ENCODE results near the gene PLCB3. TPM values are rescaled to one million over a fixed set of nuclear protein-coding genes. Genes with fewer than 3 reads are reported as not detected.

PLCB3 gene
- total RNA-seq, 2 donors from 2014 or later: 13.9 to 16.4 TPM

GRCh38 chr11:64281957-64282770 is 30.8 kb downstream of the PLCB3 start:
- Mint-ChIP-seq H3K27ac (no peak overlapping the region), H3K27me3 (no peaks in the 10 kb centered on the region), H3K4me1 (ENCODE audit: low read depth in 2 of 2) (peaks cover 14 to 21% of the 10 kb centered on the region in 2 donors), H3K4me3 (no peak overlapping the region), H3K9me3 (no peaks in the 10 kb centered on the region), H3K36me3 (no peaks in the 10 kb centered on the region)
- ATAC-seq: no peak
- DNase-seq (ENCODE audit: low spot score): no peak

GRCh38 chr11:64283092-64283491 is 31.8 kb downstream of the PLCB3 start:
- Mint-ChIP-seq H3K27ac (no peak overlapping the region), H3K4me3 (peak overlapping the region; percentile 66)

GRCh38 chr11:64284048-64284961 is 33.0 kb downstream of the PLCB3 start, which contains the start of gene BAD:
Gene BAD (minus strand): TSS chr11:64284665. CDS start chr11:64284368, 297 bp downstream.
- Mint-ChIP-seq H3K36me3 (no peaks in the 10 kb centered on the region), H3K27me3 (no peaks in the 10 kb centered on the region), H3K9me3 (no peaks in the 10 kb centered on the region), H3K27ac (peak within 1 kb of the TSS; percentile 82 to 83), H3K4me1 (ENCODE audit: low read depth in 2 of 2) (peaks cover 14 to 22% of the 10 kb centered on the region in 2 donors), H3K4me3 (peak within 1 kb of the TSS; percentile 85)
- ATAC-seq: peak; percentile 91 to 92
- peak; percentile 94 for DNase-seq (ENCODE audit: low spot score)

More at GRCh38 chr11:64283092-64283491, 31.8 kb downstream of the PLCB3 start:
- H3K27me3 Mint-ChIP-seq: no peaks in the 10 kb centered on the region
- DNase-seq (ENCODE audit: low spot score) (no peak), ATAC-seq (no peak)
- H3K9me3 Mint-ChIP-seq: no peaks in the 10 kb centered on the region
- peaks cover 14 to 22% of the 10 kb centered on the region in 2 donors for H3K4me1 Mint-ChIP-seq (ENCODE audit: low read depth in 2 of 2)
- no peaks in the 10 kb centered on the region for H3K36me3 Mint-ChIP-seq

GRCh38 chr11:64284962-64285884 is 33.9 kb downstream of the PLCB3 start, which contains the start of gene GPR137:
Gene GPR137 (plus strand): TSS chr11:64285848. CDS start chr11:64286525, 677 bp downstream.
- Mint-ChIP-seq H3K4me1 (ENCODE audit: low read depth in 2 of 2) (peaks cover 14 to 22% of the 10 kb centered on the region in 2 donors), H3K27ac (peak within 1 kb of the TSS; percentile 82 to 83), H3K36me3 (no peaks in the 10 kb centered on the region), H3K27me3 (no peaks in the 10 kb centered on the region), H3K9me3 (no peaks in the 10 kb centered on the region), H3K4me3 (peak within 1 kb of the TSS; percentile 85)
- ATAC-seq (peak; percentile 78 to 85), DNase-seq (ENCODE audit: low spot score) (peak; percentile 93)

GRCh38 chr11:64285885-64286800 is 34.8 kb downstream of the PLCB3 start:
- ATAC-seq (no peak), DNase-seq (ENCODE audit: low spot score) (no peak)
- H3K4me3 Mint-ChIP-seq: peak overlapping the region; percentile 84
- H3K4me1 Mint-ChIP-seq (ENCODE audit: low read depth in 2 of 2): peaks cover 19 to 24% of the 10 kb centered on the region in 2 donors
- H3K9me3 Mint-ChIP-seq: no peaks in the 10 kb centered on the region
- peaks cover 6 to 8% of the 10 kb centered on the region in 2 donors for H3K27me3 Mint-ChIP-seq
- peak overlapping the region; percentile 82 for H3K27ac Mint-ChIP-seq
- H3K36me3 Mint-ChIP-seq: no peaks in the 10 kb centered on the region

GRCh38 chr11:64286801-64287159 is 35.5 kb downstream of the PLCB3 start:
- no peak for ATAC-seq
- peaks cover 6 to 8% of the 10 kb centered on the region in 2 donors for H3K27me3 Mint-ChIP-seq

GRCh38 chr11:64287676-64288352 is 36.5 kb downstream of the PLCB3 start:
- Mint-ChIP-seq H3K4me3 (no peak overlapping the region), H3K9me3 (no peaks in the 10 kb centered on the region), H3K27ac (no peak overlapping the region), H3K36me3 (no peaks in the 10 kb centered on the region), H3K4me1 (ENCODE audit: low read depth in 2 of 2) (peaks cover 18 to 19% of the 10 kb centered on the region in 2 donors), H3K27me3 (peaks cover 10 to 11% of the 10 kb centered on the region in 2 donors)
- ATAC-seq (no peak), DNase-seq (ENCODE audit: low spot score) (no peak)

More at GRCh38 chr11:64286801-64287159, 35.5 kb downstream of the PLCB3 start:
- Mint-ChIP-seq H3K4me3 (peak overlapping the region; percentile 84), H3K27ac (peak overlapping the region; percentile 73 to 82), H3K4me1 (ENCODE audit: low read depth in 2 of 2) (peaks cover 19% of the 10 kb centered on the region in 2 donors), H3K9me3 (no peaks in the 10 kb centered on the region), H3K36me3 (no peaks in the 10 kb centered on the region)
- DNase-seq (ENCODE audit: low spot score): no peak

DNA sequence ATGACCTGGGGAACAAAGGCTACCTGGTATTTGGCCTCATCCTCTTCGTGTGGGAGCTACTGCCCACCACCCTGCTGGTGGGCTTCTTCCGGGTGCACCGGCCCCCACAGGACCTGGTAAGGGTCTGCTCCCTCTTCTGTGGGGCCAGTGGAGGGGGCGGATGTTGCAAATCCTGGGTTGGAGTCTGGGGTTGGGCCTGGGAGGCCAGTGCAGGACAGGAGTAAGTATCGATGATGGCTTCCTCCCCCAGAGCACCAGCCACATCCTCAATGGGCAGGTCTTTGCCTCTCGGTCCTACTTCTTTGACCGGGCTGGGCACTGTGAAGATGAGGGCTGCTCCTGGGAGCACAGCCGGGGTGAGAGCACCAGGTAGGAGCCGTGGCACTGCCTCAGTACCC is 37.0 kb downstream of the PLCB3 start:
- Mint-ChIP-seq H3K27ac (no peak overlapping the region), H3K36me3 (no peaks in the 10 kb centered on the region), H3K27me3 (peaks cover 14 to 17% of the 10 kb centered on the region in 2 donors), H3K4me1 (ENCODE audit: low read depth in 2 of 2) (peaks cover 16 to 19% of the 10 kb centered on the region in 2 donors), H3K4me3 (no peak overlapping the region), H3K9me3 (no peaks in the 10 kb centered on the region)
- DNase-seq (ENCODE audit: low spot score) (no peak), ATAC-seq (no peak)

GRCh38 chr11:64289002-64289564 is 37.8 kb downstream of the PLCB3 start:
- ATAC-seq (no peak), DNase-seq (ENCODE audit: low spot score) (no peak)
- Mint-ChIP-seq H3K4me3 (no peak overlapping the region), H3K27me3 (peaks cover 15 to 19% of the 10 kb centered on the region in 2 donors), H3K27ac (no peak overlapping the region), H3K4me1 (ENCODE audit: low read depth in 2 of 2) (peaks cover 16% of the 10 kb centered on the region in 2 donors), H3K36me3 (no peaks in the 10 kb centered on the region), H3K9me3 (no peaks in the 10 kb centered on the region)

DNA sequence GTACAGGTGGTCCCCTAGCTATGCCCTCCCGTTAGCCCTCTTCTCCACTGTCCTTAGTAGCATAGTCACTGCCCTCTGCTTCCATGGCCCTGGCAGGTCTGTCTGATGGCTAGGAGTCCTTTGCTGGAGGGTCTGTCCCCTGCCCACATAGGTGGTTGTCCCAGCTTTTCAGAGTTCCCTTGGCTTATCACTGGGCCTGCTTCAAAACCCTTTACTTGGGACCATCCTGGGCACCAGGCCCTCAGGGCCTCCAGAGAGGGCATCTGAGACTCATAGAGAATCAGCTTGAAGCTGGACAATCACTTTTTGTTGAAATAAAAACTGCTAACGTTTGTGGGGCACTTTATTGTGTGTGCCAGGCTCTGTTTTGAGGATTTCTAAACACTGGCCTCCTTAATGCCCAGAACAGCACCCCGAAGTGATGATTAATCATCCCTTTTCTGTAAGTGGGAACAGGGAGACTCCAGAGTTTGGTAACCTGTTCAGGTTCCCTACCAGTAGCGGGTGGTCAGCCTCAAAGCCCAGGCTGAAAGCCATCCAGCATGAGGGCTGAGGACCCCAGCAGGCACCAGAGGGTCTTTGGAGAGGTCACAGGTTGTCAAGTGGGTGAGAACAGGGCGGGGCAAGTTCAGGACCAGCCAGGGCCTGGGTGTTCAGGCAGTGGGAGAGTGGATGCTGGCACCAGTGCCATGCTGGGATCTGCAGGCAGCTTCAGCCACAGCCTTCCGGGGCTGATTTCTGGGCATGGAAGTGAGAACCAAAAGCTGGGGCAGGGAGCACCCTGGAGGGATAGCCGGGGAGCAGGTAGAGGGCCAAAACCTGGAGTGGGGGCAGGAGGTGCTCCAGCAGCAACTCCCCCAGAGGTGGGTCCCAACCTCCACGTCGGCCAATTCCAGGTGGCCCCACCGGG is 39.3 kb downstream of the PLCB3 start:
- H3K4me3 Mint-ChIP-seq: peak overlapping the region; percentile 74
- no peaks in the 10 kb centered on the region for H3K36me3 Mint-ChIP-seq
- H3K27ac Mint-ChIP-seq: no peak overlapping the region
- H3K9me3 Mint-ChIP-seq: no peaks in the 10 kb centered on the region
- H3K4me1 Mint-ChIP-seq (ENCODE audit: low read depth in 2 of 2): peaks cover 14 to 16% of the 10 kb centered on the region in 2 donors
- H3K27me3 Mint-ChIP-seq: peaks cover 25 to 29% of the 10 kb centered on the region in 2 donors
- no peak for ATAC-seq
- no peak for DNase-seq (ENCODE audit: low spot score)

Measured in natural killer cell treated with Interleukin-12 subunit alpha and Interleukin-12 subunit beta and Interleukin-15 and Interleukin-18, amount 100 ng/mL, for 72 hours (primary cell).